ENCODE measurements around the gene DYNC2LI1.

Gene DYNC2LI1

GRCh38 chr2:43736637-43737036 is 37.2 kb upstream of the DYNC2LI1 start:
- no peak for TF ChIP-seq CTCF (IDR thresholded peaks at IDR 0.05; ENCODE audit: low read depth, low read length)
- DNase-seq (ENCODE audit: extremely low read depth, low read depth) = no peak

GRCh38 chr2:43737097-43737854 is 36.6 kb upstream of the DYNC2LI1 start:
- no peak for TF ChIP-seq CTCF (IDR thresholded peaks at IDR 0.05; ENCODE audit: low read depth, low read length)
- no peak for DNase-seq (ENCODE audit: extremely low read depth, low read depth)

- TF ChIP-seq CTCF (IDR thresholded peaks at IDR 0.05; ENCODE audit: low read depth, low read length) = no peak
These were observed 36.0 kb upstream of the DYNC2LI1 start for GRCh38 chr2:43737855-43738254.

GRCh38 chr2:43738257-43738656 is 35.6 kb upstream of the DYNC2LI1 start:
- TF ChIP-seq CTCF (IDR thresholded peaks at IDR 0.05; ENCODE audit: low read depth, low read length) = no peak
- DNase-seq (ENCODE audit: extremely low read depth, low read depth) = no peak

More at GRCh38 chr2:43737855-43738254, 36.0 kb upstream of the DYNC2LI1 start:
- DNase-seq (ENCODE audit: extremely low read depth, low read depth) = no peak

GRCh38 chr2:43743706-43744105 is 30.1 kb upstream of the DYNC2LI1 start:
- DNase-seq (ENCODE audit: extremely low read depth, low read depth) = no peak
- no peak for TF ChIP-seq CTCF (IDR thresholded peaks at IDR 0.05; ENCODE audit: low read depth, low read length)

GRCh38 chr2:43745457-43745856 is 28.4 kb upstream of the DYNC2LI1 start:
- peak; percentile 19 for DNase-seq (ENCODE audit: extremely low read depth, low read depth)
- TF ChIP-seq CTCF (IDR thresholded peaks at IDR 0.05; ENCODE audit: low read depth, low read length) = no peak

GRCh38 chr2:43748333-43748732 is 25.5 kb upstream of the DYNC2LI1 start:
- DNase-seq (ENCODE audit: extremely low read depth, low read depth) = no peak

More at GRCh38 chr2:43748333-43748732, 25.5 kb upstream of the DYNC2LI1 start:
- no peak for TF ChIP-seq CTCF (IDR thresholded peaks at IDR 0.05; ENCODE audit: low read depth, low read length)

Data from AG09319 (cell line).